ENCODE results near the gene NEK6. TPM values are rescaled to one million over a fixed set of nuclear protein-coding genes. Genes with fewer than 3 reads are reported as not detected.

The NEK6 gene
- polyA plus RNA-seq, 2 of the 4 experiments (the other 2 are of a cell fraction), result 26.1 to 33.7 TPM

DNA sequence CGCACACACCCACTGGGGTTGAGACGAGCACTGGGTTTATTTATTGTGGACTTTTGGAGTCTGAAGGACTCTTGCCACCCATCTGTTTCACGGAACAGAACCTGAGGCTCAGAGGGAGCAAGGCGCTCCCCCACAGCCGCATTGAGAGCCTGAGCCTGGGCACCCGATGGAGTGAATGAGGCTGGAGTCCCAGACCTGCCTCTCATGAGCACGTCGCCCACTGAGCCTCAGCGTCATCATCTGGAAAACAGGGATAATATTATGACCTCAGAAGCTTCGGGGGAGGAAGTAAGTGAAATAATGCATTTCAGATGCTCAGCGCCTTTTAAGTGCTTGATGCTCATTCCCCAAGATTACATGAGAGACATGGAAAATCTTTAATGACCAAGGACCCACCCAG, 5.5 kb downstream of the NEK6 start:
- TF ChIP-seq NPAS2 (CRISPR knock-in tag; IDR thresholded peaks at IDR 0.05; ENCODE audit: borderline replicate concordance) (no peak), CEBPB (IDR thresholded peaks at IDR 0.05) (no peak)
- H3K4me1 ChIP-seq, result peaks cover 72% of the 10 kb centered on the region
- H3K9me3 ChIP-seq, result no peaks in the 10 kb centered on the region
- peak overlapping the region in 1 of 2 experiments; percentile 100; a peak in 3 of 6 replicates for H3K27ac ChIP-seq
- ChIA-PET POLR2A (no interaction called here), CTCF (interaction anchor here (0.7 kb wide), 1 partner anchor 46 kb away, joined by 3 read pairs; no protein-coding TSS in a partner anchor)
- 88% methylated on average over 11 of the region's 11 CpGs for WGBS (ENCODE audit: missing lambda C conversion rate)
- H3K4me3 ChIP-seq, result no peak overlapping the region
- H3K4me2 ChIP-seq, result no peak overlapping the region
- ATAC-seq (no peak), DNase-seq (ENCODE audit: low read depth in 1 of 2, low spot score in 1 of 2) (no peak), FAIRE-seq (no peak)

DNA sequence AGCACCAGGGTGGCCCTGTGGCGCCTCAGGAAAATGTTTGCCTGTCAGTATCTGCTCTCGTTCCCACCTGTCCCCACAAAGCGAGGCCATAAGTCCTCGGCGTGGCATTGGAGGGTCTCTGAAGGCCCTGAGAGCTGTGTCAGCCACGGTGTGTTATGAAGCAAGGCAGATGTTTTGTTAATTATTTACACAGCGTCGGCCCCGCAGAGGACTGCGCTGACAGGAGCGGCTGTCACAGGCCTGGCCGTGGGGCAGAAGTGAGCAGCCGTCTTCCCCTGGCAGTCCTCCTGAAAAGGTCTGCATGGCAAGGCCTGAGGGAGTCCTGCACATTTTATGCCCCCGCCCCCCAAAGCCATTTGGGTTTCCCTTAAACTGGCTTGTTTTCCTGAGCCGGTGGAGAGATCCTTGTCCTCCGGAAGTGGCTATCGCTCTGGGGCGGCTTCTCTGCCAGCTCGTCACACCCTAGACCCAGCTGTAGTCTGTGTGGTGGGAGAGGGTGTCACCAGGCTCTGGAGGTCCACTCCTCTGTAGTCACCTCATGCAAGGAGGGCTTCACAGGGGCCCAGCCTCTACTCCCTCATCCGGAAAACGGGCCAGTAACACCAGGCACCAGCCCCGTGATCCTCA, 6.2 kb downstream of the NEK6 start:
- peak overlapping the region in 1 of 2 experiments; percentile 100; a peak in 3 of 6 replicates for H3K27ac ChIP-seq
- no peak overlapping the region for H3K4me3 ChIP-seq
- POLR2A ChIA-PET, result no interaction called here
- peak overlapping the region; percentile 6; the same call in 1 of the 3 replicates for H3K4me2 ChIP-seq
- CTCF ChIA-PET, result interaction anchor here (2.0 kb wide), 1 partner anchor 55 kb away, joined by 4 read pairs; no protein-coding TSS in a partner anchor
- WGBS (ENCODE audit: missing lambda C conversion rate), result 77% methylated on average over 18 of the region's 22 CpGs
- no peak for DNase-seq (ENCODE audit: low read depth in 1 of 2, low spot score in 1 of 2)
- FAIRE-seq, result no peak
- ATAC-seq, result no peak
- H3K4me1 ChIP-seq, result peaks cover 76% of the 10 kb centered on the region
- H3K9me3 ChIP-seq, result no peaks in the 10 kb centered on the region
- TF ChIP-seq, protein P1, sequence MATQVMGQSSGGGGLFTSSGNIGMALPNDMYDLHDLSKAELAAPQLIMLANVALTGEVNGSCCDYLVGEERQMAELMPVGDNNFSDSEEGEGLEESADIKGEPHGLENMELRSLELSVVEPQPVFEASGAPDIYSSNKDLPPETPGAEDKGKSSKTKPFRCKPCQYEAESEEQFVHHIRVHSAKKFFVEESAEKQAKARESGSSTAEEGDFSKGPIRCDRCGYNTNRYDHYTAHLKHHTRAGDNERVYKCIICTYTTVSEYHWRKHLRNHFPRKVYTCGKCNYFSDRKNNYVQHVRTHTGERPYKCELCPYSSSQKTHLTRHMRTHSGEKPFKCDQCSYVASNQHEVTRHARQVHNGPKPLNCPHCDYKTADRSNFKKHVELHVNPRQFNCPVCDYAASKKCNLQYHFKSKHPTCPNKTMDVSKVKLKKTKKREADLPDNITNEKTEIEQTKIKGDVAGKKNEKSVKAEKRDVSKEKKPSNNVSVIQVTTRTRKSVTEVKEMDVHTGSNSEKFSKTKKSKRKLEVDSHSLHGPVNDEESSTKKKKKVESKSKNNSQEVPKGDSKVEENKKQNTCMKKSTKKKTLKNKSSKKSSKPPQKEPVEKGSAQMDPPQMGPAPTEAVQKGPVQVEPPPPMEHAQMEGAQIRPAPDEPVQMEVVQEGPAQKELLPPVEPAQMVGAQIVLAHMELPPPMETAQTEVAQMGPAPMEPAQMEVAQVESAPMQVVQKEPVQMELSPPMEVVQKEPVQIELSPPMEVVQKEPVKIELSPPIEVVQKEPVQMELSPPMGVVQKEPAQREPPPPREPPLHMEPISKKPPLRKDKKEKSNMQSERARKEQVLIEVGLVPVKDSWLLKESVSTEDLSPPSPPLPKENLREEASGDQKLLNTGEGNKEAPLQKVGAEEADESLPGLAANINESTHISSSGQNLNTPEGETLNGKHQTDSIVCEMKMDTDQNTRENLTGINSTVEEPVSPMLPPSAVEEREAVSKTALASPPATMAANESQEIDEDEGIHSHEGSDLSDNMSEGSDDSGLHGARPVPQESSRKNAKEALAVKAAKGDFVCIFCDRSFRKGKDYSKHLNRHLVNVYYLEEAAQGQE (IDR thresholded peaks at IDR 0.05), result no peak
- TF ChIP-seq ZC3H11A (IDR thresholded peaks at IDR 0.05) (no peak), CEBPB (IDR thresholded peaks at IDR 0.05) (no peak)

DNA sequence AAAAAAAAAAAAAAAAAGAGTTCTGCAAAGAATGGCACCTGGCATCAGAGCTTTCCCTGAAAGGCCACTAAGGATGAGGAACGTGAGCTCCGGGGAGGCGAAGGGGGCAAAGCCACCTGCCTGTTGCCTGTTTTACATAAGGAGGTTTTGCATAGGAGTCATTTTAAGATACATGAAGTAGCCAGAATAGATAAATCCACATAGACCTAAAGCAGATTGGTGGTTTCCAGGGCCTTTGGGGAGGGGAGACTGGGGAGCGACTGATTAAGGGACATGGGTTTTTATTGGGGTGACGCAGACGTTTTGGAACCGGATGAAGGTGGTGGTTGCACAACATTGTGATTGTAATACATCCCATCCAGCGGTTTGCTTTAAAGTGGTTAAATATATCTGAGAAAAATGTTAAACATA, 7.1 kb downstream of the NEK6 start:
- CTCF ChIA-PET, result interaction anchor here (0.6 to 2.0 kb wide), 4 partner anchors 12 to 54 kb away, joined by 3 to 4 read pairs (median 3); no protein-coding TSS in a partner anchor
- H3K4me1 ChIP-seq, result peaks cover 77% of the 10 kb centered on the region
- POLR2A ChIA-PET, result no interaction called here
- peak overlapping the region in 1 of 2 experiments; percentile 100; a peak in 2 of 6 replicates for H3K27ac ChIP-seq
- H3K4me3 ChIP-seq, result no peak overlapping the region
- no peak for TF ChIP-seq ZFP36 (IDR thresholded peaks at IDR 0.05; ENCODE audit: borderline replicate concordance, partially characterized antibody)
- TF ChIP-seq, protein P2, sequence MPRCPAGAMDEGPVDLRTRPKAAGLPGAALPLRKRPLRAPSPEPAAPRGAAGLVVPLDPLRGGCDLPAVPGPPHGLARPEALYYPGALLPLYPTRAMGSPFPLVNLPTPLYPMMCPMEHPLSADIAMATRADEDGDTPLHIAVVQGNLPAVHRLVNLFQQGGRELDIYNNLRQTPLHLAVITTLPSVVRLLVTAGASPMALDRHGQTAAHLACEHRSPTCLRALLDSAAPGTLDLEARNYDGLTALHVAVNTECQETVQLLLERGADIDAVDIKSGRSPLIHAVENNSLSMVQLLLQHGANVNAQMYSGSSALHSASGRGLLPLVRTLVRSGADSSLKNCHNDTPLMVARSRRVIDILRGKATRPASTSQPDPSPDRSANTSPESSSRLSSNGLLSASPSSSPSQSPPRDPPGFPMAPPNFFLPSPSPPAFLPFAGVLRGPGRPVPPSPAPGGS (IDR thresholded peaks at IDR 0.05), result no peak
- no peak for ATAC-seq
- H3K9me3 ChIP-seq, result no peaks in the 10 kb centered on the region
- DNase-seq (ENCODE audit: low read depth in 1 of 2, low spot score in 1 of 2), result no peak
- no peak for FAIRE-seq
- WGBS (ENCODE audit: missing lambda C conversion rate), result 92% methylated on average over 8 of the region's 8 CpGs
- no peak overlapping the region for H3K4me2 ChIP-seq

DNA sequence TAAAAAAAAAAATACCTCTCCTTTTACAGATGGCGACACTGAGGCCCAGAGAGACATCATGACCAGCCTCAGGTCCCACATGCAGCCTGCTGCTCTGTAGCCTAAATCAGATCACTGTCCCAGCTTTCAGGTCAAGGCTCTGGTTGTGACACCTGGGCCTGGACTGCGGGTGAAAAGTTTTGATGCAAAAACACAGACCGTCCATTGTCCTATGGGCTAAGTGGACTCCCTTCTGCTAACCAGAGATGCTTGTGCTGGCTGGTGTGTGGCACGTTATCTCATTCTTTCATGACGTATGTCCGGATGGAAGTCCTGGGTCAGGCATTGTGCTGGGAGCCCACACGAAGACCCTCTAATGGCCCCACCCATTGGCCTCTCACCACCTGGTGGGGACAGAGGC, 7.8 kb downstream of the NEK6 start:
- ChIA-PET CTCF (interaction anchor here (0.6 to 3.2 kb wide), 5 partner anchors 13 to 139 kb away, joined by 3 to 19 read pairs (median 3); no protein-coding TSS in a partner anchor), POLR2A (no interaction called here)
- Histone ChIP-seq H3K4me3 (no peak overlapping the region), H3K4me2 (no peak overlapping the region), H3K9me3 (no peaks in the 10 kb centered on the region), H3K27ac (peak overlapping the region in 1 of 2 experiments; percentile 84; a peak in 3 of 6 replicates), H3K4me1 (peaks cover 77% of the 10 kb centered on the region)
- no peak for ATAC-seq
- DNase-seq (ENCODE audit: low read depth in 1 of 2, low spot score in 1 of 2), result no peak
- no peak for FAIRE-seq
- 86% methylated on average over 7 of the region's 7 CpGs for WGBS (ENCODE audit: missing lambda C conversion rate)
- TF ChIP-seq, protein P3, sequence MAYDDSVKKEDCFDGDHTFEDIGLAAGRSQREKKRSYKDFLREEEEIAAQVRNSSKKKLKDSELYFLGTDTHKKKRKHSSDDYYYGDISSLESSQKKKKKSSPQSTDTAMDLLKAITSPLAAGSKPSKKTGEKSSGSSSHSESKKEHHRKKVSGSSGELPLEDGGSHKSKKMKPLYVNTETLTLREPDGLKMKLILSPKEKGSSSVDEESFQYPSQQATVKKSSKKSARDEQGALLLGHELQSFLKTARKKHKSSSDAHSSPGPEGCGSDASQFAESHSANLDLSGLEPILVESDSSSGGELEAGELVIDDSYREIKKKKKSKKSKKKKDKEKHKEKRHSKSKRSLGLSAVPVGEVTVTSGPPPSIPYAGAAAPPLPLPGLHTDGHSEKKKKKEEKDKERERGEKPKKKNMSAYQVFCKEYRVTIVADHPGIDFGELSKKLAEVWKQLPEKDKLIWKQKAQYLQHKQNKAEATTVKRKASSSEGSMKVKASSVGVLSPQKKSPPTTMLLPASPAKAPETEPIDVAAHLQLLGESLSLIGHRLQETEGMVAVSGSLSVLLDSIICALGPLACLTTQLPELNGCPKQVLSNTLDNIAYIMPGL (CRISPR knock-in tag; IDR thresholded peaks at IDR 0.05; ENCODE audit: borderline replicate concordance), result no peak
- no peak for TF ChIP-seq EHF (CRISPR knock-in tag; IDR thresholded peaks at IDR 0.05)
- TF ChIP-seq HOXA7 (CRISPR knock-in tag; IDR thresholded peaks at IDR 0.05), result no peak
- TF ChIP-seq, protein P1 (IDR thresholded peaks at IDR 0.05), result no peak
- TF ChIP-seq GATA3 (IDR thresholded peaks at IDR 0.05; ENCODE audit: borderline replicate concordance), result no peak
- TF ChIP-seq POLR2AphosphoS2 (conservative IDR thresholded peaks at IDR 0.05; ENCODE audit: low read length), result no peak
- TF ChIP-seq ZC3H11A (IDR thresholded peaks at IDR 0.05), result no peak
- TF ChIP-seq ZFP36 (IDR thresholded peaks at IDR 0.05; ENCODE audit: borderline replicate concordance, partially characterized antibody), result no peak
- TF ChIP-seq, protein P4, sequence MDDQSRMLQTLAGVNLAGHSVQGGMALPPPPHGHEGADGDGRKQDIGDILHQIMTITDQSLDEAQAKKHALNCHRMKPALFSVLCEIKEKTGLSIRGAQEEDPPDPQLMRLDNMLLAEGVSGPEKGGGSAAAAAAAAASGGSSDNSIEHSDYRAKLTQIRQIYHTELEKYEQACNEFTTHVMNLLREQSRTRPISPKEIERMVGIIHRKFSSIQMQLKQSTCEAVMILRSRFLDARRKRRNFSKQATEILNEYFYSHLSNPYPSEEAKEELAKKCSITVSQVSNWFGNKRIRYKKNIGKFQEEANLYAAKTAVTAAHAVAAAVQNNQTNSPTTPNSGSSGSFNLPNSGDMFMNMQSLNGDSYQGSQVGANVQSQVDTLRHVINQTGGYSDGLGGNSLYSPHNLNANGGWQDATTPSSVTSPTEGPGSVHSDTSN (IDR thresholded peaks at IDR 0.05), result no peak
- no peak for TF ChIP-seq CBX8 (IDR thresholded peaks at IDR 0.05)
- no peak for TF ChIP-seq HDAC2 (IDR thresholded peaks at IDR 0.05)
- no peak for TF ChIP-seq FOXS1 (CRISPR knock-in tag; IDR thresholded peaks at IDR 0.05)
- TF ChIP-seq TP53 (CRISPR knock-in tag; IDR thresholded peaks at IDR 0.05), result no peak
